Right lobe of liver (tissue), 6 donors: Measurements from ENCODE around the gene TFF3. TPM values are rescaled to one million over a fixed set of nuclear protein-coding genes. Genes with fewer than 3 reads are reported as not detected.

Experiments
- ATAC-seq, 4 donors: fragments of 200-7000 bp; cut with Tn5 transposase; one replicate each; pipeline ENCODE4 v1.9.1; 2020; ENCODE audit warnings: mild to moderate bottlenecking in 4 of 4, moderate library complexity in 4 of 4
- DNase-seq, 3 donors: peaks; one replicate each; pipeline ENCODE4 v3.0.0-alpha.2; 2020
- H3K27ac ChIP-seq, 3 donors: fragments of 200-600 bp; one replicate each; pipeline ENCODE4 v1.8.0; 2022
- H3K27me3 ChIP-seq, 2 donors: fragments of 200-600 bp; one replicate each; pipeline ENCODE4 v1.8.0; 2022
- H3K36me3 ChIP-seq, 4 donors: fragments of 200-600 bp; sonication (generic) in 1 of 4; one replicate each; pipeline versions ENCODE4 v1.5.1 to v1.8.0; 2017 to 2022; ENCODE audit warnings: control low read depth in 1 of 4
- H3K4me1 ChIP-seq, 4 donors: fragments of 200-600 bp; sonication (generic) in 1 of 4; one replicate each; pipeline versions ENCODE4 v1.5.1 to v1.8.0; 2017 to 2022; ENCODE audit warnings: control low read depth in 1 of 4
- H3K4me3 ChIP-seq, 3 donors: fragments of 200-600 bp; one replicate each; pipeline ENCODE4 v1.8.0; 2022
- H3K9me3 ChIP-seq, 4 donors: fragments of 200-600 bp; sonication (generic) in 1 of 4; one replicate each; pipeline versions ENCODE4 v1.5.1 to v1.8.0; 2017 to 2022; ENCODE audit warnings: control low read depth in 1 of 4
- POLR2A ChIP-seq: fragments of 450-650 bp; IDR thresholded peaks from one replicate; pipeline ENCODE4 v1.6.1; 2017; ENCODE audit warnings: antibody characterized with exemption, mild to moderate bottlenecking
- WGBS: methylation state at CpG from one replicate; pipeline ENCODE4 v1.1.6; 2018; ENCODE audit warnings: low coverage, low lambda C conversion rate; ENCODE audit not compliant: insufficient coverage; ENCODE audit errors: missing lambda C conversion rate; 5-methylcytosine and 5-hydroxymethylcytosine counted together
- intact Hi-C, 2 donors: fragments of 100-400 bp; cut with DNase I; formaldehyde crosslinking; loops; one replicate each; pipeline versions ENCODE4 v1.11.2 to v1.14.1; 2022
- total RNA-seq, 6 experiments: library from RNA; depleted of rRNA in 2 of 6; stranded (reverse); fragments of >200 nt in 2 of 6; fragmentation: NEBNext Ultra II Directional in 3 of 6; extraction: Animal tissue kit (Norgen Biotek cat#: 25700) in 3 of 6; gene quantifications; one replicate each; pipeline versions ENCODE4 v1.1.0 to v1.2.4, GENCODE V29; 2016 to 2023
- TF ChIP-seq, protein P1 (sequence below), 4 donors: fragments of 200-600 bp in 3 of 4; fragments of 450-650 bp in 1 of 4; IDR thresholded peaks; one replicate each; pipeline versions ENCODE4 v1.5.1 to v1.8.0; 2016 to 2022; ENCODE audit warnings: antibody characterized with exemption in 4 of 4, mild to moderate bottlenecking in 2 of 4
- donor health status: DM: no; HTN: yes; CAD: no.
- donor health status: DM: no; HTN: no; CAD: no.
- donor health status: DM: no; HTN: no; CAD: no.
- donor health status: DM: no; HTN: yes; CAD: no.
- donor health status: DM: no; HTN: yes; CAD: no.

Gene TFF3
- total RNA-seq, 6 experiments from 2014 or later: 0.88 to 6.8 (median 2.5) TPM

DNA sequence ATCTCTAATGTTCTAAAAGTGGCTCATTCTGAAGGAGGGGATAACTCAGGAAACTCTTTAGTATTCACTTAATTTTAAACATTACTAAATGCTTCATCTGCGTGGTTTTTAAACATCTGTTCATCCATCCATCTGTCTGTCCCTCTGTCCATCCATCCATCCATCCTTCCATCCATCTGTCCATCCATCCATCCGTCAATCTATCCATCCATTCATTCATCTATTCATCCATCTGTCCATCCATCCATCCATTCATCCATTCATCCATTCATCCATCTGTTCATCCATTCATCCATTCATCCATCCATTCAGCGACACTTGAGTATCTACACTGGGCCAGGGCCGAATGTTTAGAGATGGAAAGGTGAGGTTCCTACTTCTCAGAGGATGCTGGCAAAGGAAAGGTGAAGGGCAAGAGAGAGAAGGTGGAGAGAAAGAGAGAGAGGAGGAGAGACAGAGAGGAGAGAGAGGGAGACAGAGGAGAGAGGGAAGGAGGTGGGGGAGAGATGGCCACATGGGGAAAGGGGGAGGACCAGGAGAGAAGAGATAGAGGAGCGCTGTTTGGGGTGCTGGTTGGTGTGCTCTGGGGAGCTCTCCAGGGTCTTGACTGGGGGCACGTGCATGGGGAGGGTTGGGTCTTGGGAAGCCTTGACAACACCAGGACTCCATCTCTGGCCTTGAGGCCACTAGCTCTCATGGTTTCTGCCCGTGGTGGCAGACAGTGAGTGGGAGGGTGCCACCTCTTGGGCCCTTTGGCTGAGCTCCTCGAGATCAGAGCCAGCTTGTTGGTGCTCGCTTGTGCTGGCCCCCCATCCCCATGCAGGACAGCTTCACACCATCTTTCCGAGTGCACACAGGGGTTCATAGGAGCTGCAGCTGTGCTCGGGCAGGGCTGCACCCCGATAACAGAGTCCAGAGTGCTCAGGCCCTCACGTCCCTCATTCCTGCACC, 50.7 kb downstream of the TFF3 start:
- H3K4me3 ChIP-seq: no peak overlapping the region
- no peaks in the 10 kb centered on the region for H3K9me3 ChIP-seq
- H3K36me3 ChIP-seq: no peaks in the 10 kb centered on the region
- 86% methylated on average over 6 of the region's 13 CpGs for WGBS
- no peaks in the 10 kb centered on the region for H3K4me1 ChIP-seq
- TF ChIP-seq, protein P1, sequence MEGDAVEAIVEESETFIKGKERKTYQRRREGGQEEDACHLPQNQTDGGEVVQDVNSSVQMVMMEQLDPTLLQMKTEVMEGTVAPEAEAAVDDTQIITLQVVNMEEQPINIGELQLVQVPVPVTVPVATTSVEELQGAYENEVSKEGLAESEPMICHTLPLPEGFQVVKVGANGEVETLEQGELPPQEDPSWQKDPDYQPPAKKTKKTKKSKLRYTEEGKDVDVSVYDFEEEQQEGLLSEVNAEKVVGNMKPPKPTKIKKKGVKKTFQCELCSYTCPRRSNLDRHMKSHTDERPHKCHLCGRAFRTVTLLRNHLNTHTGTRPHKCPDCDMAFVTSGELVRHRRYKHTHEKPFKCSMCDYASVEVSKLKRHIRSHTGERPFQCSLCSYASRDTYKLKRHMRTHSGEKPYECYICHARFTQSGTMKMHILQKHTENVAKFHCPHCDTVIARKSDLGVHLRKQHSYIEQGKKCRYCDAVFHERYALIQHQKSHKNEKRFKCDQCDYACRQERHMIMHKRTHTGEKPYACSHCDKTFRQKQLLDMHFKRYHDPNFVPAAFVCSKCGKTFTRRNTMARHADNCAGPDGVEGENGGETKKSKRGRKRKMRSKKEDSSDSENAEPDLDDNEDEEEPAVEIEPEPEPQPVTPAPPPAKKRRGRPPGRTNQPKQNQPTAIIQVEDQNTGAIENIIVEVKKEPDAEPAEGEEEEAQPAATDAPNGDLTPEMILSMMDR (IDR thresholded peaks at IDR 0.05): no peak
- no peak for TF ChIP-seq POLR2A
- no peaks in the 10 kb centered on the region for H3K27me3 ChIP-seq
- DNase-seq: peak in 1 of 3 donors; percentile 13
- ATAC-seq: no peak
- H3K27ac ChIP-seq: no peak overlapping the region
- intact Hi-C loops: no loop called here

DNA sequence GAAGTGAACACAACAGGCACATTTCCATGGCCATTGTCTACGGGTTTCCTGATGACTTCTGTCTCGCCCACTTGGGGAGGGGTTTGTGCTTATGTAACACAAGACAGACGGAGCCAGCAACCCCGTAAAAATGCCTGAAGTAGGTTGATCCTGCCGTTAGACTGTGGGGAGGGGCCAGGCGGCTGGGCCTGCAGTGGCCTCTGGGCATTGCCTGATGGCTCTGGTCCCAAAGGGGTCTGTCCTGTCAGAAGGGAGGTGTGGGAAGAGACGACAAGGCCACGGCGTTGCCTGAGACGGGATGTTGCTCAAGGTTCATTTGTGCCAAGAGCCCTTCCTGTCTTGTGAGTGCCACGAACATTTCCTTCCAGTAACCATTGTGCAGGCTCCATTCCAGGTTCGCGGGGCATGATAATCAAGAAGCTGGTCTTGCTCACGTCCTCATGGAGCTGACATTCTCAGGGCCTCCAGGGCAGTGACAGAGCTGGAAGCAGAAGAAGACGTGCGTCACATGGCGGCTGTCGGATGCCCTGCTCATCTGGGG, 51.5 kb downstream of the TFF3 start:
- Histone ChIP-seq H3K4me1 (no peaks in the 10 kb centered on the region), H3K27me3 (no peaks in the 10 kb centered on the region), H3K36me3 (no peaks in the 10 kb centered on the region), H3K4me3 (no peak overlapping the region), H3K27ac (peak overlapping the region in 2 of 3 donors; percentile 35 to 47), H3K9me3 (no peaks in the 10 kb centered on the region)
- peak; percentile 63 to 69 (median 66) for ATAC-seq
- 25% methylated on average over 8 of the region's 18 CpGs for WGBS
- TF ChIP-seq, protein P1 (IDR thresholded peaks at IDR 0.05): no peak
- TF ChIP-seq POLR2A: no peak
- intact Hi-C loops: no loop called here
- peak in 2 of 3 donors; percentile 55 to 66 for DNase-seq

DNA sequence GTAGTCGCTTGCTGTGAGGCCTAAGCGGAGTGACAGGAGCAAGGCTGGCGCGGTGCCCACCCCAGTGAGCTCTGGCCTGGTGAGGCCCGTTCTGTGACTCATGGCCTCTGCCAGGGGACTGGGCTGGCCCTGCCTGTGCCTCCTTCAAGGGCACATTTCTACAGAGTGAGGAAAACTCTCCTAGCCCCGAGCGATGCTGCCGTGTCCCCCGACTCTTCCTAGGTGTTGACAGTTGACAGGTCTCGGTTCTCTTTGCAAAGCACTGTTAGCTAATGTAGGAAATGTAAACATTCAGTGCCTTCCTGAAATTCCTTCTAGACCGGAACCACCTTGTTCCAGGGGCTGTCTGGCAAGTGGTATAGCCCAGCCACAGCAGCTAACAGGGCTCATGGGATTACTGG, 52.4 kb downstream of the TFF3 start:
- H3K36me3 ChIP-seq: no peaks in the 10 kb centered on the region
- H3K4me3 ChIP-seq: no peak overlapping the region
- peak overlapping the region; percentile 7 to 47 (median 35) for H3K27ac ChIP-seq
- peak; percentile 65 to 79 (median 73) for DNase-seq
- no peaks in the 10 kb centered on the region for H3K9me3 ChIP-seq
- no peaks in the 10 kb centered on the region for H3K4me1 ChIP-seq
- WGBS: 41% methylated on average over 2 of the region's 11 CpGs
- intact Hi-C loops: no loop called here
- TF ChIP-seq, protein P1 (IDR thresholded peaks at IDR 0.05): no peak
- no peak for TF ChIP-seq POLR2A
- no peaks in the 10 kb centered on the region for H3K27me3 ChIP-seq
- peak; percentile 6 to 50 (median 31) for ATAC-seq

DNA sequence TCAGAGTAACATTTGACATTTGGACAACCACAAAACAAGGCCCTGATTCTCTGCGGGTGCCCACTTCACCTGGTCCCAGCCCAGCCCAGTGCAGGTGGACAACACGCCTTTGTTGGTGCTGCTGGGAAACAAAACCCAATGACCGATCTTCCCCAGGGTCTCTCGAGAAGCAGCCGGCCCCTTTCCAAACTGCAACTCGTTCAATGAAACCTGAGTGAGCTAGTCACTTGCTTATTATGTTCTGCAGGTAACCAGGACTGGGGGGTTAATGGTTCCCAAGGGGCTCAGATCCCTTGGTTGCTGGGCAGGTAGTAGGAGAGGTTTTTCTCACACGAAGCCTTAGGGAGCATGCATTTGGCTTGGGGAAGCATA, 53.4 kb downstream of the TFF3 start:
- TF ChIP-seq, protein P1 (IDR thresholded peaks at IDR 0.05): no peak
- TF ChIP-seq POLR2A: no peak
- intact Hi-C loops: no loop called here
- Histone ChIP-seq H3K4me3 (no peak overlapping the region), H3K27ac (no peak overlapping the region), H3K27me3 (no peaks in the 10 kb centered on the region), H3K36me3 (no peaks in the 10 kb centered on the region), H3K9me3 (no peaks in the 10 kb centered on the region), H3K4me1 (no peaks in the 10 kb centered on the region)
- 93% methylated on average over 5 of the region's 7 CpGs for WGBS
- DNase-seq (peak in 2 of 3 donors; percentile 11 to 20), ATAC-seq (no peak)

Other genes with a start within 250 kb of the TFF3 start
- 1 to 10 TPM in 2 of 6 experiments, under 1 TPM in 2, not detected in 2; 0.06 to 1.2 (median 0.75) TPM for gene UMODL1, start 244.1 kb downstream of the TFF3 start, total RNA-seq
- 1 to 10 TPM; 3.3 to 9.8 (median 4.8) TPM for gene ABCG1, start 96.3 kb downstream of the TFF3 start, total RNA-seq
- gene TFF2, start 35.6 kb upstream of the TFF3 start, total RNA-seq: under 1 TPM in 4 of 6 experiments, not detected in 2; 0.29 to 0.61 (median 0.49) TPM
- not detected for gene TFF1, start 51.1 kb upstream of the TFF3 start, total RNA-seq
- under 1 TPM; 0.22 to 0.97 (median 0.71) TPM for gene TMPRSS3, start 80.6 kb upstream of the TFF3 start, total RNA-seq
- gene UBASH3A, start 88.5 kb upstream of the TFF3 start, total RNA-seq: under 1 TPM; 0.12 to 0.50 (median 0.15) TPM
- gene RSPH1, start 180.8 kb upstream of the TFF3 start, total RNA-seq: under 1 TPM in 5 of 6 experiments, not detected in 1; 0.18 to 0.55 (median 0.22) TPM
- 10 to 100 TPM in 1 of 6 experiments, 1 to 10 TPM in 5; 2.5 to 10.8 (median 6.2) TPM for gene SLC37A1, start 198.4 kb upstream of the TFF3 start, total RNA-seq